Progenitor cell of endocrine pancreas (in vitro differentiated cells): ENCODE data around the gene DAPK1. TPM values are rescaled to one million over a fixed set of nuclear protein-coding genes. Genes with fewer than 3 reads are reported as not detected.

ENCODE experiments used
- DNase-seq: peaks from one replicate; pipeline ENCODE4 v3.0.0; 2021; ENCODE audit warnings: low spot score; ENCODE audit not compliant: unreplicated experiment
- H3K27ac Mint-ChIP-seq: 2 replicates; pipeline ENCODE4 v1.8.0; 2021; ENCODE audit warnings: mild to moderate bottlenecking, moderate library complexity, mixed read lengths
- H3K27me3 Mint-ChIP-seq: 2 replicates; pipeline ENCODE4 v1.8.0; 2021; ENCODE audit warnings: mixed read lengths
- H3K36me3 Mint-ChIP-seq: 2 replicates; pipeline ENCODE4 v1.8.0; 2022; ENCODE audit warnings: mixed read lengths; ENCODE audit not compliant: insufficient read depth
- H3K4me1 Mint-ChIP-seq: 2 replicates; pipeline ENCODE4 v1.8.0; 2021; ENCODE audit warnings: low read depth, mixed read lengths
- H3K4me3 Mint-ChIP-seq: 2 replicates; pipeline ENCODE4 v1.8.0; 2021; ENCODE audit warnings: low read depth, mild to moderate bottlenecking, moderate library complexity, mixed read lengths
- H3K9me3 Mint-ChIP-seq: 2 replicates; pipeline ENCODE4 v1.8.0; 2021; ENCODE audit warnings: low read depth, mixed read lengths
- total RNA-seq: library from RNA; stranded (reverse); gene quantifications from 2 replicates; pipeline ENCODE4 v1.2.1, GENCODE V29; 2021
- TF ChIP-seq, protein P1 (sequence below): fragments of 200-600 bp; sonication (generic); IDR thresholded peaks from one replicate; pipeline ENCODE4 v1.5.0; 2021; ENCODE audit warnings: antibody characterized with exemption, mild to moderate bottlenecking; ENCODE audit not compliant: unreplicated experiment

The DAPK1 gene
- total RNA-seq, 1 donor from 2014 or later, result 202 TPM

DNA sequence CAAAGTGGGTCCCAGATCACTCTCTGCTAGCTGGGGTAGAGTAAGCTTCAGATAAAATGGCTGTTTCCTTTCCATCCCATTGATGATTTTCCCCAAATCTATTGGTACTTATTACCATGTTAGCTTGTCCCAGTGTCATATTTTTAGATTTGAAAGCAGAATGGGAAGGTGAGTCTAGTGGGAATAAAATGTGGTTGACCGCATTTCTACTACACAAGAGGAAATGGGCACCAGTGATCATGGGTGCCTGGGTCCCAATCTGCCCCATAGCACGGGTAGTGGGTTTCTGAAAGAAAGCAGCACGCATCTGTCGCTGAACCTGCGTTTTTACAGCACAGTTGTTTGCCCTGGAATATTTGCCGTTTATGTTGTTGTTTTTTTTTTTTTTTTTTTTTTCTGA, 20.1 kb downstream of the DAPK1 start:
- H3K27ac Mint-ChIP-seq, result no peak overlapping the region
- H3K9me3 Mint-ChIP-seq, result no peaks in the 10 kb centered on the region
- H3K36me3 Mint-ChIP-seq, result peaks cover 30% of the 10 kb centered on the region
- TF ChIP-seq, protein P1, sequence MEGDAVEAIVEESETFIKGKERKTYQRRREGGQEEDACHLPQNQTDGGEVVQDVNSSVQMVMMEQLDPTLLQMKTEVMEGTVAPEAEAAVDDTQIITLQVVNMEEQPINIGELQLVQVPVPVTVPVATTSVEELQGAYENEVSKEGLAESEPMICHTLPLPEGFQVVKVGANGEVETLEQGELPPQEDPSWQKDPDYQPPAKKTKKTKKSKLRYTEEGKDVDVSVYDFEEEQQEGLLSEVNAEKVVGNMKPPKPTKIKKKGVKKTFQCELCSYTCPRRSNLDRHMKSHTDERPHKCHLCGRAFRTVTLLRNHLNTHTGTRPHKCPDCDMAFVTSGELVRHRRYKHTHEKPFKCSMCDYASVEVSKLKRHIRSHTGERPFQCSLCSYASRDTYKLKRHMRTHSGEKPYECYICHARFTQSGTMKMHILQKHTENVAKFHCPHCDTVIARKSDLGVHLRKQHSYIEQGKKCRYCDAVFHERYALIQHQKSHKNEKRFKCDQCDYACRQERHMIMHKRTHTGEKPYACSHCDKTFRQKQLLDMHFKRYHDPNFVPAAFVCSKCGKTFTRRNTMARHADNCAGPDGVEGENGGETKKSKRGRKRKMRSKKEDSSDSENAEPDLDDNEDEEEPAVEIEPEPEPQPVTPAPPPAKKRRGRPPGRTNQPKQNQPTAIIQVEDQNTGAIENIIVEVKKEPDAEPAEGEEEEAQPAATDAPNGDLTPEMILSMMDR, result no peak
- no peak overlapping the region for H3K4me3 Mint-ChIP-seq
- peaks cover 25% of the 10 kb centered on the region for H3K4me1 Mint-ChIP-seq
- no peak for DNase-seq
- H3K27me3 Mint-ChIP-seq, result no peaks in the 10 kb centered on the region

DNA sequence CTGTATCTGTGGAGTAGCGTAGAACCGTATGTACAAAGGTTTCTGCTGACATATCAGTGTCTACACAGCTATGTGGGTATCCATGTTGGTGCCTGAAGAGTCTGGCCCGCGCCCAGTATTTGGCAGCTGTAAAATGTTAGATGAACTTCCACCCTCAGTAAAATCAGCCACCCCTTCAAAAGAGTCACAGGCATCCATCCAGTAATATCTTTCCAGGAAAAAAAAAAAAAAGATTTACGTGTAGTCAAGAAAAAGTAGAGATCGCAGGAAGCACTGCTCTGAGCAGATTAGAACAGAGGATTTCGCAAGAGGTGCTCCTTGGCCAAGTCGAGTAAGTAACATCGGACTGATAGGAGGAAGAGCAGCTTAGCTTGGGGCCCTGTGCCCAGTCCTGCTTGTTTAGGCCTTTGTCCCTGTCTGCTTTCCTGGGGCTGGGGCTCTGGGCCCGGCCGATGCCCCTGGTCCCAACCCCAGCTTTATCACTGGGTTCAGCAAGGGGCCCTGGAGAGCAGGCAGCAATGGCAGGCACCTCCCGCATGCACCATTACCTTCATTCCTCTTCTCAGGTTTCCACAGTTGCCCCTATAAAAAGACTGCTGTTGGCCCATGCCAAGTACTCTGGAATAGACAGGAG, 21.2 kb downstream of the DAPK1 start:
- Mint-ChIP-seq H3K36me3 (peaks cover 22% of the 10 kb centered on the region), H3K27ac (peak overlapping the region; percentile 51), H3K9me3 (no peaks in the 10 kb centered on the region), H3K4me3 (no peak overlapping the region), H3K27me3 (no peaks in the 10 kb centered on the region), H3K4me1 (peaks cover 25% of the 10 kb centered on the region)
- TF ChIP-seq, protein P1, result no peak
- no peak for DNase-seq

DNA sequence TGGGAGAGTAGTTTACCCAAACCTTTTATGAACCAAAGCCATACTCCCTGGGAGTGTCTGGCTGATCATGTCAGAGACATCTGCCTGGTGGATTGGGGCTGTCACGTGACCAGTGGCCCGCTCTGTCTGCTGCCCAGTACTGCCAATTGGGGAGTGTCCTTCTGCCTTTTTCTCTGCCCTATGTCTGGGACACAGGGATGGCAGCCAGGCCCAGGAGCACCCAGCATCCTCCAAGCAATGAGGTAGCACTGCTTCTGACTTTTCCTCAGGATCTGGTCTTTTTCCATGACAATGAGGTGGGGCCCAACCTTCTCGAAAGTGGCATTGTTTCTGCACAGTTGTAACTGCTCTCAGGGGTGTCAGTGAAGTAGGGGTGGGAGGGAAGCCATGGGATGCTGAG, 21.8 kb downstream of the DAPK1 start:
- Mint-ChIP-seq H3K36me3 (peaks cover 23% of the 10 kb centered on the region), H3K9me3 (peaks cover 3% of the 10 kb centered on the region), H3K27me3 (no peaks in the 10 kb centered on the region), H3K27ac (peak overlapping the region; percentile 68), H3K4me1 (peaks cover 24% of the 10 kb centered on the region), H3K4me3 (no peak overlapping the region)
- TF ChIP-seq, protein P1, result no peak
- no peak for DNase-seq

DNA sequence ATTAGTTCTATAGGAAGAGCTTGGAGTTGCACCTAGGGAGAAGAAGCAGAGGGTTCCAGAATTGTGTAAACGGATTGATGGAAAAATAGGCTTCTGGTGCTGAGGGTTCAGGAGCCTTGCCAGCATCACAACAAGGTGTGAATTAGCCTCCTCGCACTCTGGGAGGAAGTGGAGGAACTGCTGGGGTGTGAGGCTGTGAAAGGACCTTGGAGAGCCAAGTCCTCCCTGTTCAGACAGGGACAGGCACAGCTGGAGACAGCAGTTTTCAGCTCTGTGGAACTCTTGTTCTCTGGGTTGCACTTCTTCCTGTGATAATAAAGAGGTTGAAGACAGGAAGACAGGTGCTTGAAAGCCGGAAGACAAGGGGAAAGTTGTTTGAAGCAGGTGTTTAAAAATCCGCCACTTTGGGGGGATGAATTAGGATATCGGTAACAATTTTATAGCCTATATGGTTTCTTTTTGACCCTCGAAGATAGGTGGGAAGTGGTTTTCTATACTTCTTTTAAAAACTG, 22.6 kb downstream of the DAPK1 start:
- peaks cover 21% of the 10 kb centered on the region for H3K4me1 Mint-ChIP-seq
- H3K27me3 Mint-ChIP-seq, result no peaks in the 10 kb centered on the region
- H3K27ac Mint-ChIP-seq, result peak overlapping the region; percentile 68
- peaks cover 24% of the 10 kb centered on the region for H3K36me3 Mint-ChIP-seq
- peaks cover 4% of the 10 kb centered on the region for H3K9me3 Mint-ChIP-seq
- DNase-seq, result no peak
- TF ChIP-seq, protein P1, result no peak
- no peak overlapping the region for H3K4me3 Mint-ChIP-seq

DNA sequence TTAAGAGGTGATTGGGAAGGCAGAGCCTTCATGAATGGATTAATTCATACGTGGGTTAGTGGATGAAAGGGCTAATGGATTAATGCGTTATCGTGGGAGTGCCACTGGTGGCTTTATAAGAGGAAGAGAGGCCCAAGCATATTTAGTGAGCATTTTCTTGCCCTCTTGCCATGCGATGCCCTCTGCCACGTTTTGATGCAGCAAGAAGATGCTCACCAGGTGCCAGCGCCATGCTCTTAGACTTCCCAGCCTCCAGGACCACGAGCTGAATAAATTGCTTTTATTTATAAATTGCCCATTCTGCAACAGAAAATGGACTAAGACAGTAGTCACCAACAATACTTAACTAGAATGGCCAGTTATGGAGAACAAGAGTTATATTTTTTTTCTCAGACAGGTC, 24.2 kb downstream of the DAPK1 start:
- peaks cover 4% of the 10 kb centered on the region for H3K9me3 Mint-ChIP-seq
- H3K36me3 Mint-ChIP-seq, result peaks cover 25% of the 10 kb centered on the region
- TF ChIP-seq, protein P1, result no peak

More for the DNA sequence above, 24.2 kb downstream of the DAPK1 start:
- Mint-ChIP-seq H3K4me3 (no peak overlapping the region), H3K27ac (no peak overlapping the region), H3K4me1 (peaks cover 19% of the 10 kb centered on the region), H3K27me3 (no peaks in the 10 kb centered on the region)
- DNase-seq, result no peak
